ENCODE data around the gene DSG2.
"Not testable (repeated sequence)": the region's sequence is repeated elsewhere in the genome, so short reads cannot be mapped to it uniquely, and the experiment has no call there.

The DSG2 gene

GRCh38 chr18:31503011-31503410, 5.0 kb downstream of the DSG2 start:
- DNase-seq, result no peak

GRCh38 chr18:31504455-31505147, 6.6 kb downstream of the DSG2 start:
- no peak for DNase-seq

- DNase-seq, result no peak
Observed at GRCh38 chr18:31505156-31505555, 7.2 kb downstream of the DSG2 start.

- DNase-seq, result no peak
Observed at GRCh38 chr18:31506024-31506742, 8.2 kb downstream of the DSG2 start.

DNA sequence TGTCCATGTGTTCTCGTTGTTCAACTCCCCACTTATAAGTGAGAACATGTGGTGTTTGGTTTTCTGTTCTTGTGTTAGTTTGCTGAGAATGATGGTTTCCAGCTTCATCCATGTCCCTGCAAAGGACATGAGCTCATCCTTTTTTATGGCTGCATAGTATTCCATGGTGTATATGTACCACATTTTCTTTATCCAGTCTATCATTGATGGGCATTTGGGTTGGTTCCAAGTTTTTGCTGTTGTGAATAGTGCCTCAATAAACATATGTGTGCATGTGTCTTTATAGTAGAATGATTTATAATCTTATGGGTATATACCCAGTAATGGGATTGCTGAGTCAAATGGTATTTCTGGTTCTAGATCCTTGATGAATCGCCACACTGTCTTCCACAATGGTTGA, 9.1 kb downstream of the DSG2 start:
- DNase-seq, result not testable (repeated sequence)

DNA sequence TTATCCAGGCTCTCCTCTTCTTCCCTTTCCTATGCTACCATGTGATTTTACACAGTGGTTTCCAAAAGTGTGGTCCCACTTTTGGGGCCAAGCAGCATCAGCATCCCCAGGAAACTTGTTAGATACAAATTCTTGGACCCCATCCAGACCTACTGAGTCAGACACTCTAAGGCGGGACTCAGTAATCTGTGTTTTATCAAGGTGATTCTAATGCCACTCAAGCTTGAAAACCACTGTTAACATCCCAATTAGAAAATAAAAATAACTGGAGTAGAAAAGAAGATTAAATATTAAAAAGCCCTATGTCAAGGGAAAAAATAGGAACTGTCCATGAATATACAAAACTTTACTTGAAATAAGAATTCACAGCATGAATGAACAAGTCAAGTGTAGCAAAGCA, 10.8 kb downstream of the DSG2 start:
- no peak for DNase-seq

- DNase-seq, result no peak
Observed at GRCh38 chr18:31509571-31509970, 11.6 kb downstream of the DSG2 start.

DNA sequence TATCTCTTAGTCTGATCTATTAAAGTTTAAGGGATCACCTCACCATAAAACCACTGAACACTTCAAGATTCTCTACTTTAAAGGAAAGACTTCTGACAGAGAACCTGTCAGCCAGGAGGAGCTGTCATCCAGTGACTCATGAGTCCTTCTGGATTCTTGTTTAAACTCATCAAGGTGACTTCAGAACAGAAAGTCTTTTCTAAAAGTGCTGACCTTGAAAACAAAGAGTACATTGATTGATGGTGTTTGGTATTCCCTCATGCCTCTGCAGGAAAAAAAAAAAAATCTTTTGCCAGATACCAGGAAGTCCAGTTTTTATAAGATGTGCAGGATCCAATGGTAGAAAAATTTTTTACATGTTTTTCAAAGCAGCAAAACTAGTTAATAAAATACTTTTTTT, 12.3 kb downstream of the DSG2 start:
- DNase-seq, result no peak

DNA sequence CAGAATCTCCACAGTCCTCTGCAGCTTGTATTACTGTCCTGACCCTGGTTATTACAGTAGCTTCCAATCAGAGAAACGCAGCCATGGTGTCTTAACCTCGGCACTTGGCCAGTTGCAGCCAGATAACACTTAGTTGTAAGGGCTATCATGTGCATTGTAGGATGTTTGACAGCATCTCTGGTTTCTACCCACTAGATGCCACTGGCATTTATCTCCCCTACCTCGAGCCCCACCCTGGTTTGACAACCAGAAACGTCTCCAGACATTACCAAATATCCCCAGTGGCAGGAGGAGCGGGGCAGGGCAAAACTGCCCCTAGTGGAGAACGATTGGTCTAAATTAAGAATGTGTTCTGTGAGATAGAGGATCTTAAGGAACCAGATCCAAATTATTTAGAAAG, 13.1 kb downstream of the DSG2 start:
- DNase-seq, result no peak

DNA sequence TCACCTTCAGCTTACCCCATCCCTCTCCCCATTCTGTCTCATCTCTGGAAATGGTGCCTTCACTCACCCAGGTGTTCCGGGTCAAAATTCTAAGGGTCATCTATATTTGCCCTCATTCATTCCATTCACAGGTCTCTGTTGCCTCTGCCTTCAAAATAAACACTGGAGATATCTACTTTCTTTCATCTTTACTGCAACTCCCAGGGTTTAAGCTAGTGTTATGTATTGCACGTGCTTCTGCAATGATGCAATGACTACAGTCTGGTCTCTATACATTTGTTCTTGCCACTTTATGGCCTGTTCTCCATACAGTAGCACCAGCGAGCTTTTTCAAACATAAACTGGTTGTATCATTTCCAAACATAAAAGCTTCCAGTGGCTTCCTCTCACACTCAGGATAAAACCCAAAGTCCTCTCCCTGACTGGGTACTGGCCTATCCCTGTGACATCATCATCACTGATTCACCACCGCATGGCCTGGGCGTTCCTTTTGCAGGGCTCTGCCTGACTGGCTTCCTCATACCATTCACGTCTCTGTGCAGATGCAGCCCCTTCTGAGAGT, 14.3 kb downstream of the DSG2 start:
- no peak for DNase-seq

- no peak for DNase-seq
Observed at GRCh38 chr18:31513189-31513935, 15.4 kb downstream of the DSG2 start.

- no peak for DNase-seq
Observed at GRCh38 chr18:31516437-31516836, 18.5 kb downstream of the DSG2 start.

- DNase-seq, result no peak
Observed at GRCh38 chr18:31526374-31526773, 28.4 kb downstream of the DSG2 start.

DNA sequence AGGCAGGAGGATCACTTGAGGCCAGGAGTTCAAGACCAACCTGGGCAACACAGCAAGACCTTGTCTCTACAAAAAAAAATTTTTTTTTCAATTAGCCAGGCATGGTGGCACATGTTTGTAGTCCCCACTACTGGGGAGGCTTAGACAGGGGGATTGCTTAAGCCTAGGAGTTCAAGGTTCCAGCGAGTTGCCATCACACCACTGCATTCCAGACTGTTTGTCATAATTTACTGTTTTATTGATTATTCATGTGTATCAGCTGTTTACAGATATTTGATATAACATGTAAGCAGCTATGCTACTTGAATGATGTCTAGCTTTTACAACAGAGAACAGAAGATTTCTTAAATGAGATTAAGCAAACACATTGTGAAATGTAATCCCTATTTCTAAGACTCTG, 35.3 kb downstream of the DSG2 start:
- no peak for DNase-seq

GRCh38 chr18:31538837-31539236, 40.9 kb downstream of the DSG2 start:
- no peak for DNase-seq

GRCh38 chr18:31546476-31546875, 48.5 kb downstream of the DSG2 start:
- no peak for DNase-seq

DNA sequence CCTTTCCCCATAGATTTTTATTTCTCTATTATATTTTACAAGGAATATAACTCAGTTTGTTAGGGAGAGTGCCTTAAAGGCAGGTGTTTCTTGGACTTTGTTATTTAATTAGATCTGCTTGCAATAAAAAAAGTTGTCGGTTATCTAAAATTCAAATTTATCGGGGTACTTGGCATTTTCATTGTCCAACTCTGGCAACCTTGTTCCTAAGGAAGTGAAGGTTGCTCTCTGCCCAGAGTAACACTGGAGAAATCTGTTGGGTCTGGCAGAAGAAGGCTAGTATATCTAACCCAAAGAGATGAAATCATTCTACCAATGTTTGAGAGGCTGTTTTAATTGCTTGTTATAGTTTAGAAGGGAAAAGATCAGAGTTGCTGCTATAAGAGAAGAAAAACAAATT, 50.9 kb downstream of the DSG2 start:
- DNase-seq, result no peak

DNA sequence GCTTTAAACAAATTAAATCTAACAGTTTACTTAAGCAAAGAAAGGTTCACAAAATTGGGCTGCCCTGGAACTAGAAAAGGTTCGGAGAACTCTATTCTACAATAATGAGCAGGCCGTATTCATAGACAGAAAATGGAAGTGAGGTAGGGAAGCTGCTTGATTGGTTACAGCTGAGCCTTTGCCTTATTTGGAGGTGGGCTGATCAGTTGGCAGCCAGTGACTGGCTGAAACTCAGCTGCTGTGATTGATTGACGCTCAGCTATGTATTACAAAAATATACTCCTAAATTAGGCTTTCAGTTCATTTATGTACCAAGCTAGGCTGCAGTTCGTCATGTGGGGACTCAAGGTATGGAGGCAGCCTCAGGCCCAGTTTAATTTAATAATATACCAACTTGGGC, 51.4 kb downstream of the DSG2 start:
- DNase-seq, result no peak

GRCh38 chr18:31551883-31552282, 53.9 kb downstream of the DSG2 start:
- no peak for DNase-seq

- DNase-seq, result no peak
Observed at GRCh38 chr18:31553800-31554199, 55.8 kb downstream of the DSG2 start.

DNA sequence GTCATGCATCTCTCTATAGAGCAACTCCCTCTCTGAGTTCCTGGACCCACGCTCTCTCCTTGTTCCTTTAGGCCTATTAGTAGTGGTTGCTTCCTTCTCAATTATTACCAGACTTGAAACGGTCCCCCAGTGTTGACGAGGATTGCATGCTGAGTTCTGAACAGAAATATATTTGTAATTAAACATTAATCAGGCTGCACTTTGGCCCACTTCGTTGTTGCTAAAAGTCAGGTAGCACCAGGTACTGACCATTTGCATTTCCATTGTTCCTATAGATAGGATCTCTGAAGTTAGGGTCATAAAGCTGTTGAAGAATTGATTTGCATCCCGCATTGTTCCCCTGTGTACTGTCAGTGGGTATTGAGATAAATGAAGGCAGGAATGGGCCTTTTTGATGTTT, 56.8 kb downstream of the DSG2 start:
- no peak for DNase-seq

GRCh38 chr18:31555971-31556747, 58.2 kb downstream of the DSG2 start:
- DNase-seq, result peak; percentile 57

GRCh38 chr18:31557446-31557845, 59.5 kb downstream of the DSG2 start:
- no peak for DNase-seq
